ENCODE results near the gene NPHS2. TPM values are rescaled to one million over a fixed set of nuclear protein-coding genes. Genes with fewer than 3 reads are reported as not detected.

NPHS2 gene
- total RNA-seq (2022; extraction: Qiagen RNA extraction): not detected in 5 replicates

DNA sequence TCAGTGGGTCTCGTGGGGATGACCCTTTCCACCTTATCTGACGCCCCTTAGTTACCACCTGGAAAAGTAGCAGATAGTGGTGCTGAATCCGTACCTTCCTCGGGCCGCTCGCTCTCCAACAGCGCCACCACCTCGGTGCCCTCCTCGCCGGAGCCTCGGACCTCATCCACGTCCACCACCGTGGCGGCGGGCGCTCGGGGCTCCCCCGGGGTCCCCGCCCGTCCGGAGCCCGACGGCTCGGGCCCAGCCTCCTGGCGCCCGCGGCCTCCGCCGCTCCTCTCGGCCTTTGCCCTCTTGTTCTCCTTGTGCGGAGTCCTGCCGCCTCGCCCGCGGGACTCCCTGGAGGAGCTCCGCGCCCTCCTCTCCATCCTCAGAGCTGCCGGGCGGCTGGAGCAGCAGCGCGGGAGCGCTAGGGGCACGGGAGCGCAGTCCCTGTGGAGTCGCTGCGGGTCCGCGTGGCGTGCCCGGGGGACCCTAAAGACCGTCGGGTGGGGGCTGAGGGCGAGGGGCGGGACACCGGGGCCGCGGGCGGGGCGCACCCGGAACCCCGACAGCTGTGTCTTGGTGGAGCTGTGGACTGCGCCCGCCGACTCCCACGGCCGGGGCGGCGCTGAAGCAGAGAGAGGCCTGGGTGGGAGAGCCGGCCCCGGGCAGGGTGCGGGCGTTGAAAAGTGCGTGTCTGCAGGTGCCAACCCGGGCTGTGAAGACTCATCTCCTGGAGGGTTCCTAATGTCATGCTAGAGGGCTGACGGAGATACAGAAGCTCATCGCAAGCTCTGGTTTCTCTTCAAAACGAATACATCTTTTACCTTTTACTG lies at the start of gene NPHS2:
TSS of gene NPHS2 (minus strand) at position 452 of the 818 bp plus-strand sequence. CDS start at position 368, 84 bp downstream.

DNA sequence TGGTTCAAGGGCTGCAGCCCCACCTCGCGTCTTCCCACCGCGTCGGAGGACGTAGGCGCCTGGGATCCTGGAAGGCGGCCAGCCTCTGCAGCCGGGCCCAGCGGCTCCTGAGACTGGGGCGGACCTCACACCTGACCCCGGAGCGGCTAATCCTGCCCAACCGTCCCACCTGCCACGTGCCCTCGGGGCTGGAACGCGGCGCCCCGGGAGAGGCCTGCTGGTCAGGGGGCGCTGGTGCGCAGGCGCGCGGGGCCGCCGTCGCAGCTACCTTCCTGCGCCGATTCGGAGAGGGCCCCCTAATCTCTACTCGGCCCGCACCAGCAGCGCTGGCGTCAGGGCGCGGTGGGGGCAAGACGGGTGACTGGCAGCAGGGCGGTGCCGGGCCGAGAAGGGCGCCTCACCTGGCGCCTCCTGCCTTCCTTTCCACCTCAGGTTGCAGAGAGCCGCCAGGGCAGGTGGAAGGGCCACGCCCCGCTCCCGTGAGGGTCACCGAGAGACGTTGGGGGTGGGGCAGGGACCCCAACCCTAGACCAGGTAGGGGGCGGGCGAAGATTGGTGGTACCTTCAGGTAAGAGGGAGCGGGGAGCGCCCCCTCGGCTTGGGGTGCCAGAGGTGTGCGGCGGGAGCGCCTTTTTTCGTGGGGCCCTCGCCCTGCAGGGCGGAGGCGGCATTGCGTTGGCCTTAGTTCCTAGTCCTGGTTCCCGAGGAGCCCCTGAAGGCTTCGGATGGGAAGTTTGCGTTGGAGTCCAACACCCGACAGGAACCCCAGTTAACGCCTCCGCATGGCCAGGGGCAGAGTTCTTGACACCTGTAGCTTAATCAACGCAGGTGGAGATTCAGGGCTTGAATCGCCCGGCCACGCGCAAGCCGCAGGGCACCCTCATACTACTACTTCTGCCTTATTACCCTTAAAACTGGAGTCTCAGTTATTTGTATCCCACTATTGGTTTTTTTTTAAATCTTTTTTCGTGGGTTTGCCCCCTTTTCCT lies 16.1 kb upstream of the NPHS2 start, which contains the start of gene TDRD5:
TSS of gene TDRD5 (plus strand) at position 241 of the 989 bp plus-strand sequence. CDS start 784 bp downstream, outside the sequence.

Other genes with a start within 250 kb of the NPHS2 start
- 0.25 to 0.37 TPM (median 0.29 TPM) in 5 replicates for gene AXDND1, start 210.0 kb downstream of the NPHS2 start, total RNA-seq (2022; extraction: Qiagen RNA extraction)
- gene TDRD5, start 15.9 kb upstream of the NPHS2 start, total RNA-seq (2022; extraction: Qiagen RNA extraction): 0.04 to 0.07 TPM (median 0.05 TPM) in 4 of 5 replicates, not detected in the other
- gene FAM163A, start 167.3 kb upstream of the NPHS2 start, total RNA-seq (2022; extraction: Qiagen RNA extraction): not detected in 5 replicates

Measured in A549 treated with dexamethasone at 1 μM for 4 hours (cell line).